Muscle of arm (tissue), 14 donors: ENCODE results near the gene TRPT1. TPM values are rescaled to one million over a fixed set of nuclear protein-coding genes. Genes with fewer than 3 reads are reported as not detected.

Experiments used
- DNase-seq: peaks from one replicate; pipeline ENCODE4 v3.0.0-alpha.2; 2013
- long read RNA-seq, 11 donors: transcript quantifications; one replicate each; lab custom pipeline, GENCODE V29; 2026
- polyA plus RNA-seq, 12 donors: library from polyadenylated mRNA; unstranded; fragments of 120-200 nt; gene quantifications; one replicate each; pipeline ENCODE4 v1.2.1, GENCODE V29; 2013; ENCODE audit not compliant: insufficient read length in 12 of 12

TRPT1 gene
- polyA plus RNA-seq, result 100 to 1,000 TPM in 1 of 12 donors, 10 to 100 TPM in 10, not detected in 1; 30.8 to 142 (median 65.8) TPM
- long read RNA-seq, donor 1, transcript TRPT1-201 (8 exons, 962 nt), result major isoform, 6 of 10 reads
- long read RNA-seq, donor 1, partial matches to known transcripts, result 0 of 10 reads
- long read RNA-seq, donor 1, other reads (novel, unspliced or antisense), result 0 of 10 reads
- long read RNA-seq, donor 2, transcript TRPT1-201 (8 exons, 962 nt), result major isoform, 14 of 203 reads
- long read RNA-seq, donor 2, transcript TRPT1-203 (7 exons, 865 nt), result minor isoform, 6 of 203 reads
- long read RNA-seq, donor 2, partial matches to known transcripts, result 133 of 203 reads
- long read RNA-seq, donor 2, other reads (novel, unspliced or antisense), result 50 of 203 reads
- long read RNA-seq, donor 3, transcript TRPT1-203 (7 exons, 865 nt), result minor isoform, 5 of 16 reads
- long read RNA-seq, donor 3, transcript TRPT1-201 (8 exons, 962 nt), result major isoform, 7 of 16 reads
- long read RNA-seq, donor 3, partial matches to known transcripts, result 0 of 16 reads
- long read RNA-seq, donor 3, other reads (novel, unspliced or antisense), result 0 of 16 reads
- long read RNA-seq, donor 4, partial matches to known transcripts, result 0 of 8 reads
- long read RNA-seq, donor 4, other reads (novel, unspliced or antisense), result 0 of 8 reads
- long read RNA-seq, donor 5, result 0 reads
- long read RNA-seq, donor 6, transcript TRPT1-201 (8 exons, 962 nt), result major isoform, 7 of 11 reads
- long read RNA-seq, donor 6, partial matches to known transcripts, result 0 of 11 reads
- long read RNA-seq, donor 6, other reads (novel, unspliced or antisense), result 0 of 11 reads
- long read RNA-seq, donor 7, transcript TRPT1-201 (8 exons, 962 nt), result major isoform, 7 of 9 reads
- long read RNA-seq, donor 7, partial matches to known transcripts, result 0 of 9 reads
- long read RNA-seq, donor 7, other reads (novel, unspliced or antisense), result 0 of 9 reads
- long read RNA-seq, donor 8, transcript TRPT1-201 (8 exons, 962 nt), result major isoform, 15 of 54 reads
- long read RNA-seq, donor 8, partial matches to known transcripts, result 36 of 54 reads
- long read RNA-seq, donor 8, other reads (novel, unspliced or antisense), result 0 of 54 reads
- long read RNA-seq, donor 9, partial matches to known transcripts, result 41 of 99 reads
- long read RNA-seq, donor 9, other reads (novel, unspliced or antisense), result 52 of 99 reads
- long read RNA-seq, donor 10, transcript TRPT1-203 (7 exons, 865 nt), result minor isoform, 6 of 115 reads
- long read RNA-seq, donor 10, transcript TRPT1-201 (8 exons, 962 nt), result major isoform, 8 of 115 reads
- long read RNA-seq, donor 10, partial matches to known transcripts, result 52 of 115 reads
- long read RNA-seq, donor 10, other reads (novel, unspliced or antisense), result 47 of 115 reads
- long read RNA-seq, donor 11, transcript TRPT1-201 (8 exons, 962 nt), result major isoform, 6 of 11 reads
- long read RNA-seq, donor 11, transcript TRPT1-203 (7 exons, 865 nt), result minor isoform, 5 of 11 reads
- long read RNA-seq, donor 11, partial matches to known transcripts, result 0 of 11 reads
- long read RNA-seq, donor 11, other reads (novel, unspliced or antisense), result 0 of 11 reads

GRCh38 chr11:64225608-64226506, at the start of gene TRPT1, which contains the start of gene NUDT22:
Gene TRPT1 (minus strand): TSS chr11:64226186. CDS start chr11:64225860, 326 bp downstream.
Gene NUDT22 (plus strand): TSS chr11:64226274. CDS start chr11:64226653, 379 bp downstream.
- peak; percentile 90 for DNase-seq

- DNase-seq, result no peak
Measured at GRCh38 chr11:64275031-64275800, 49.2 kb upstream of the TRPT1 start.

GRCh38 chr11:64269540-64270220, 43.7 kb upstream of the TRPT1 start:
- DNase-seq, result peak; percentile 99

- DNase-seq, result no peak
Measured at GRCh38 chr11:64268893-64269539, 43.0 kb upstream of the TRPT1 start.

GRCh38 chr11:64268025-64268892, 42.3 kb upstream of the TRPT1 start:
- DNase-seq, result no peak

- DNase-seq, result no peak
Measured at GRCh38 chr11:64267207-64267945, 41.4 kb upstream of the TRPT1 start.

GRCh38 chr11:64266339-64266738, 40.4 kb upstream of the TRPT1 start:
- no peak for DNase-seq

- no peak for DNase-seq
Measured at GRCh38 chr11:64265176-64266160, 39.5 kb upstream of the TRPT1 start.

GRCh38 chr11:64264371-64264852, 38.4 kb upstream of the TRPT1 start:
- no peak for DNase-seq

- no peak for DNase-seq
Measured at GRCh38 chr11:64263947-64264317, 37.9 kb upstream of the TRPT1 start.

- no peak for DNase-seq
Measured at GRCh38 chr11:64263021-64263946, 37.3 kb upstream of the TRPT1 start.

- DNase-seq, result no peak
Measured at GRCh38 chr11:64262271-64263002, 36.5 kb upstream of the TRPT1 start.

GRCh38 chr11:64261556-64262080, 35.6 kb upstream of the TRPT1 start:
- DNase-seq, result no peak
